Stimulated activated naive CD4-positive, alpha-beta T cell treated with Interleukin-2 at 50 U/mL for 16 hours (primary cell): ENCODE data around the gene LTBP1.
"Not testable (repeated sequence)": the region's sequence is repeated elsewhere in the genome, so short reads cannot be mapped to it uniquely, and the experiment has no call there.

Source experiments
- DNase-seq: peaks from one replicate; lab custom pipeline; 2025; lab: John Stamatoyannopoulos, UW

Gene LTBP1

DNA sequence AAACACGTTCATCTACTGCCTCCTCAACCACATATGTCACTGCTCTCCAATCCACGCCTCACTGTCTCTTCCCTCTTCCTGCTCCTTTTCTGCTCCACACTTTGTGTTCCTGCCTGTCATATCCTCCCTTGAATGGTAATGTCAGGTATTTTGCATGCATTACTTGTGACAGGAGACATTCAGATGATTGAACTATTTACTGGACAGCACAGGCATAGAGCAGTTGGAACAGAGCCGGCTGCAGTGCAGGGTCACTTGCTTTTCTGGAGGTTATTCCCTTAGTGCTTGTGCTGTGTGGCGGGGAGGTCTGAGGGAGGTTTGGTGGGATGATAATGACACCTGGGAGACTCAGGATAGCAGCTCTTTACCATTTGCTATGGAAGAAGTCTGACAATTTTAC lies 93.8 kb downstream of the LTBP1 start:
- DNase-seq: no peak

GRCh38 chr2:33042265-33042664 lies 95.5 kb downstream of the LTBP1 start:
- DNase-seq: no peak

GRCh38 chr2:33042819-33043218 lies 96.1 kb downstream of the LTBP1 start:
- DNase-seq: no peak

- no peak for DNase-seq
These were observed 101.2 kb downstream of the LTBP1 start for GRCh38 chr2:33047939-33048338.

DNA sequence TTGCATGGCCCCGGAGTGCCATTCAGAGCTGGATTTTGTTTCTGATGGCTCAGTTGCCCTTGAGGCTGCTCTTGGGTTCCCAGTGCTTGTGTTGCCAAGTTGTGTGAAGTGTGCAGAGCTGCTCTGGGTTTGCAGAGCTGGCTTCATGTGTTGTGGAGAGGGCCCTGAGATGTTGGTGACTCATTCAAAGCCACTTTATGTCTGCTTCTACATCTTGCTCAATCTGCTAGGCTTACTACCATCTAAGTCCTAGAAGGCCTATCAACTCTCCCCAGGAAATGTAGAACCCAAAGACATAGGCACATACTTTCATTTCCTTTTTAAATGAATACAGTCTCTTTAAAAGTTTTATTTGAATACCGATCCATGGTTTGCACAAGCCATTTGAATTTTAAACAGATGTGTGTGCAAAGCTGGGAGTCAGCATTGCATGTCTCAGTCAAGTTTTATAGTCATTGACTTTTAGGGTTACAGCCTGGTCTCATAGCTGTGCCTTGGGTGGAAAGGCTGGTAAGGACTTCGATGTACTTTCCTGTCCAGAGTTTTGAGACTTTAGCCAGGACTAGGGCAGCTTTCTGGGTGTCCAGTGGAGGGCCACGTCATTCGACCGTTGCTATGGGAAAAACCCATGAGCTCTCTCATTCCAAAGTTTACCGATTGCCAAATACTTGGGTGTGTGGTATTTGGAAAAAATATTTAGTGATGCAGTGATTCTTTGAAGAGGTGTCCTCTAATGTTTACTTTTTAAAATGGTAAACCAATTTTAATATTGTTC lies 105.0 kb downstream of the LTBP1 start:
- no peak for DNase-seq

- no peak for DNase-seq
These were observed 105.6 kb downstream of the LTBP1 start for GRCh38 chr2:33052361-33052735.

- not testable (repeated sequence) for DNase-seq
These were observed 106.0 kb downstream of the LTBP1 start for GRCh38 chr2:33052795-33053194.

GRCh38 chr2:33056170-33056569 lies 109.4 kb downstream of the LTBP1 start:
- DNase-seq: no peak

GRCh38 chr2:33057307-33058028 lies 110.7 kb downstream of the LTBP1 start:
- DNase-seq: not testable (repeated sequence)

DNA sequence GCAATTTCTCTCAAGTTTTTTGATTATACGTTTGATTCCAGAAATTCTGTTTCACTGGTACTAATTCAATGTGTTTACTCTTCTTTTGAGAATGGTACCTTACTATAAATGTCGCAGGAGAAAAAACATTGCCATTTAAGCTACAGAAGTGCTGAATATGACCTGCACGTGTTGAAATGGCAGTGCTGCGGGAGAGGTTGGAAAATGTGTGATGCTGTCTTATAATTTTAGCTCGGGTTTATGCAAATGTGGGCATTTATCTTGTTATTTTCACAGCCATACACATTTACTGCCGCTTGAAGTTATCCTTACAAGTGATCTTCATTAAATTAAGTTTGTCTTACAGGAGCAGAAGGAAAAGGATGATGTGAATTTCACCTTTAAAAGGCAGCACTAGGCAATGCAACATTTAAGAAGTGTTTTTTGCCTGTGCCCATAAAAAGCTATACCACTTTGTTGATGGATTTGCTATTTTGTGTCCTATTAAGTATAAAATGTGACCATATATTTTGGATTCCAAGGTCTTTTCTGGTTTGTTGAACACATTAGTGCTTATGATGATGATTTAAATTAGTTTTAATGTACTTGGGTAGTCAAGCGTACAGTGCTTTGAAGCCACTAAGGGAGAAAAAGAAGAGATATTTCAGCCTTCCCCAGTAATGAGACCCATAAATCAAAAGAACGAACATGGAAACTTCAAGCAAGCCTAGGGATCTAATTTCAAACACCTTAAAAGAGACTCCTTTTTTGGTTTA lies 112.1 kb downstream of the LTBP1 start:
- no peak for DNase-seq

- DNase-seq: no peak
These were observed 112.9 kb downstream of the LTBP1 start for GRCh38 chr2:33059471-33060156.

- no peak for DNase-seq
These were observed 113.7 kb downstream of the LTBP1 start for GRCh38 chr2:33060405-33060804.

- DNase-seq: no peak
These were observed 116.0 kb downstream of the LTBP1 start for GRCh38 chr2:33062665-33063250.

DNA sequence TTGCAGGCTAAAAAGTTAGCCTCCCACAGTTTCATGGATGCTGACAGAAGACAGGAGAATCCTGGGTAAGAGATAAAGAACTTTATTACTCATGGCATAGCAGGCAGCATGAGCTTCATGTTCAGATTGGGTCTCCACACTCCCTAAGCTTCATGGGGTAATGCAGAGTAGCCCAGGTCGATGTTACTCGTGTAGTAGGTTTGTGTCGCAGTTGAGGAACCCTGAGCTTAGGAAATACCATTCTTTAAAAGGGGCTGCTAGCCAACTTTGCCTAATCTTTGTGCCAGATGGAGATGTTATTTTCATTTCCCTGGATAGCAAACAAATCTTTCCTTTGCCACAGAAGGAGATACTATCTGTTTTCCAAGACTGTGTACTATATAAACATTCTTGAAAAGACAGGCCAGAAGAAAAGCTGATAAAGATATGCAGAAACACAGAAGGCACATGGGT lies 117.6 kb downstream of the LTBP1 start:
- DNase-seq: no peak

DNA sequence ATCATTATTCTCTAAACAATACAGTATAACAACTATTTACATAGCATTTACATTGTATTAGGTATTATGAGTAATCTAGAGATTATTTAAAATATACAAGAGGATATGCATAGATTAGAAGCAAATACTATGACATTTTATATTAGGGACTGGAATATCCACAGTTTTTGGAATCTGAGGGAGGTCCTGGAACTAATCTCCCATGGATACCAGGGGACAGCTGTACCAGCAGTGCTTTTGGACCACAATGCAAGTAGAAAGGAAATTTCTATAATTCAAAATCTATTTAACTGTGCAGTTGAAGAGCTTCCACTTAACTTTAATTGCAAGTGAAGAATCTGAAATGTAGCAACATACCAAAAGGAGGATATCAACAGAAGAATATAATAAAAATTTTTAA lies 120.8 kb downstream of the LTBP1 start:
- DNase-seq: no peak

- no peak for DNase-seq
These were observed 121.5 kb downstream of the LTBP1 start for GRCh38 chr2:33068261-33068660.

- no peak for DNase-seq
These were observed 123.3 kb downstream of the LTBP1 start for GRCh38 chr2:33069894-33070651.

DNA sequence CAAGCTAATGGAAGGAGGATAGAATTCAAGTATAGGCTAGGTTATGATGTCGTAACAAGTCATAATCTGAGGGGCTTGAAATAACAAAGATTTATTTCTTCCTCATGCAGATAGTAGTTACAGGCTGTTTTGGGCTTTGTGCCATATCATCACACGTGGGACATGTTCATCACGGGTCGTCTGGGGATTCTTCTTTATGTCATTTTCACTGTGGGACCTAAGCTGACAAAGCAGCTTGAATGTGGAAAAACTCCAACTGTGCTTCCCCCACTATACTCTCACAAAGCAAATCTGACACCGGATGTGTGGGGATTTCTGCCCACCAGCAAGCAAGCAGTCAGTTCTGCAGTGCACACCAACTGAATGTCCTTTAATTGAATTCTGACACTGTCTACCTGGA lies 124.8 kb downstream of the LTBP1 start:
- DNase-seq: no peak

- DNase-seq: no peak
These were observed 125.9 kb downstream of the LTBP1 start for GRCh38 chr2:33072614-33073013.

- no peak for DNase-seq
These were observed 126.3 kb downstream of the LTBP1 start for GRCh38 chr2:33073018-33073417.

GRCh38 chr2:33074197-33074596 lies 127.4 kb downstream of the LTBP1 start:
- DNase-seq: no peak
